IgD-negative memory B cell (primary cell): ENCODE measurements around the gene SPAAR. TPM values are rescaled to one million over a fixed set of nuclear protein-coding genes. Genes with fewer than 3 reads are reported as not detected.
"Not testable (repeated sequence)": the region's sequence is repeated elsewhere in the genome, so short reads cannot be mapped to it uniquely, and the experiment has no call there.

Experiments used
- H3K27ac Mint-ChIP-seq, 3 donors: one replicate each; pipeline ENCODE4 v1.8.0; 2020 to 2022; ENCODE audit warnings: mild to moderate bottlenecking in 3 of 3, mixed read lengths in 3 of 3, moderate library complexity in 1 of 3
- H3K27me3 Mint-ChIP-seq: one replicate; pipeline ENCODE4 v1.8.0; 2021; ENCODE audit warnings: mixed read lengths
- H3K36me3 Mint-ChIP-seq: one replicate; pipeline ENCODE4 v1.8.0; 2020; ENCODE audit warnings: mild to moderate bottlenecking, mixed read lengths
- H3K4me1 Mint-ChIP-seq, 3 donors: one replicate each; pipeline ENCODE4 v1.8.0; 2020 to 2022; ENCODE audit warnings: mixed read lengths in 3 of 3, mild to moderate bottlenecking in 1 of 3
- H3K4me3 Mint-ChIP-seq, 4 donors: one replicate each; pipeline ENCODE4 v1.8.0; 2020 to 2022; ENCODE audit warnings: mild to moderate bottlenecking in 4 of 4, mixed read lengths in 4 of 4, moderate library complexity in 3 of 4
- H3K9me3 Mint-ChIP-seq, 3 donors: one replicate each; pipeline ENCODE4 v1.8.0; 2020 to 2021; ENCODE audit warnings: mixed read lengths in 3 of 3, mild to moderate bottlenecking in 1 of 3
- polyA plus RNA-seq: library from polyadenylated mRNA; unstranded; fragments of 300-500 nt; fragmentation: Illumina TruSeq; gene quantifications from one replicate; pipeline ENCODE4 v1.2.3, GENCODE V29; 2021

The SPAAR gene
- polyA plus RNA-seq, 1 donor from 2014 or later, result not detected

GRCh38 chr9:35909687-35910612 lies 660 bp downstream of the SPAAR start:
- H3K27me3 Mint-ChIP-seq, result peaks cover 10% of the 10 kb centered on the region
- no peak overlapping the region for H3K27ac Mint-ChIP-seq
- peaks cover 5 to 7% (median 6%) of the 10 kb centered on the region in 3 donors for H3K4me1 Mint-ChIP-seq
- H3K9me3 Mint-ChIP-seq, result no peaks in the 10 kb centered on the region
- H3K36me3 Mint-ChIP-seq, result no peaks in the 10 kb centered on the region
- peak overlapping the region in 1 of 4 donors; percentile 73 for H3K4me3 Mint-ChIP-seq

- Mint-ChIP-seq H3K27ac (peak overlapping the region in 2 of 3 donors; percentile 29 to 54), H3K9me3 (no peaks in the 10 kb centered on the region), H3K36me3 (no peaks in the 10 kb centered on the region), H3K27me3 (peaks cover 10% of the 10 kb centered on the region), H3K4me3 (peak overlapping the region in 1 of 4 donors; percentile 30), H3K4me1 (peaks cover 5 to 7% (median 6%) of the 10 kb centered on the region in 3 donors)
Measured at GRCh38 chr9:35910613-35911359, 1.5 kb downstream of the SPAAR start.

GRCh38 chr9:35911690-35912089 lies 2.4 kb downstream of the SPAAR start:
- H3K36me3 Mint-ChIP-seq, result no peaks in the 10 kb centered on the region
- H3K27me3 Mint-ChIP-seq, result peaks cover 10% of the 10 kb centered on the region
- H3K9me3 Mint-ChIP-seq, result no peaks in the 10 kb centered on the region
- H3K4me3 Mint-ChIP-seq, result no peak overlapping the region
- H3K4me1 Mint-ChIP-seq, result peaks cover 5 to 7% (median 6%) of the 10 kb centered on the region in 3 donors
- H3K27ac Mint-ChIP-seq, result no peak overlapping the region

GRCh38 chr9:35912791-35913400 lies 3.6 kb downstream of the SPAAR start:
- Mint-ChIP-seq H3K4me3 (no peak overlapping the region), H3K27ac (no peak overlapping the region), H3K27me3 (peaks cover 8% of the 10 kb centered on the region), H3K4me1 (peaks cover 5 to 7% (median 6%) of the 10 kb centered on the region in 3 donors), H3K36me3 (no peaks in the 10 kb centered on the region), H3K9me3 (no peaks in the 10 kb centered on the region)

GRCh38 chr9:35913429-35913828 lies 4.1 kb downstream of the SPAAR start:
- H3K4me1 Mint-ChIP-seq, H3K4me3 Mint-ChIP-seq, H3K27me3 Mint-ChIP-seq, H3K27ac Mint-ChIP-seq, H3K36me3 Mint-ChIP-seq, H3K9me3 Mint-ChIP-seq: not testable (repeated sequence)

- H3K9me3 Mint-ChIP-seq, result no peaks in the 10 kb centered on the region
- H3K36me3 Mint-ChIP-seq, result no peaks in the 10 kb centered on the region
- no peak overlapping the region for H3K27ac Mint-ChIP-seq
- H3K4me1 Mint-ChIP-seq, result peaks cover 5 to 7% (median 6%) of the 10 kb centered on the region in 3 donors
- no peak overlapping the region for H3K4me3 Mint-ChIP-seq
- H3K27me3 Mint-ChIP-seq, result peaks cover 3% of the 10 kb centered on the region
Measured at GRCh38 chr9:35914301-35914807, 5.1 kb downstream of the SPAAR start.

GRCh38 chr9:35915681-35916294 lies 6.5 kb downstream of the SPAAR start:
- Mint-ChIP-seq H3K4me3 (no peak overlapping the region), H3K27ac (no peak overlapping the region), H3K9me3 (no peaks in the 10 kb centered on the region), H3K4me1 (peaks cover under 1 to 6% (median 4%) of the 10 kb centered on the region in 3 donors), H3K36me3 (no peaks in the 10 kb centered on the region), H3K27me3 (no peaks in the 10 kb centered on the region)

GRCh38 chr9:35917261-35917660 lies 8.0 kb downstream of the SPAAR start:
- Mint-ChIP-seq H3K4me1 (no peaks in the 10 kb centered on the region), H3K4me3 (no peak overlapping the region), H3K27ac (no peak overlapping the region), H3K27me3 (peaks cover under 1% of the 10 kb centered on the region), H3K36me3 (no peaks in the 10 kb centered on the region), H3K9me3 (no peaks in the 10 kb centered on the region)

- Mint-ChIP-seq H3K4me1 (no peaks in the 10 kb centered on the region), H3K27ac (no peak overlapping the region), H3K36me3 (no peaks in the 10 kb centered on the region), H3K9me3 (no peaks in the 10 kb centered on the region), H3K4me3 (no peak overlapping the region), H3K27me3 (peaks cover 5% of the 10 kb centered on the region)
Measured at GRCh38 chr9:35918780-35919179, 9.5 kb downstream of the SPAAR start.

- H3K36me3 Mint-ChIP-seq, result no peaks in the 10 kb centered on the region
- H3K27ac Mint-ChIP-seq, result no peak overlapping the region
- H3K27me3 Mint-ChIP-seq, result peaks cover 5% of the 10 kb centered on the region
- no peaks in the 10 kb centered on the region for H3K9me3 Mint-ChIP-seq
- H3K4me1 Mint-ChIP-seq, result no peaks in the 10 kb centered on the region
- no peak overlapping the region for H3K4me3 Mint-ChIP-seq
Measured at GRCh38 chr9:35919212-35920008, 10.1 kb downstream of the SPAAR start.

GRCh38 chr9:35920051-35920620 lies 10.8 kb downstream of the SPAAR start:
- H3K4me1 Mint-ChIP-seq, result no peaks in the 10 kb centered on the region
- no peak overlapping the region for H3K27ac Mint-ChIP-seq
- H3K27me3 Mint-ChIP-seq, result peaks cover 7% of the 10 kb centered on the region
- no peaks in the 10 kb centered on the region for H3K9me3 Mint-ChIP-seq
- H3K36me3 Mint-ChIP-seq, result no peaks in the 10 kb centered on the region
- no peak overlapping the region for H3K4me3 Mint-ChIP-seq

- no peaks in the 10 kb centered on the region for H3K9me3 Mint-ChIP-seq
- no peak overlapping the region for H3K4me3 Mint-ChIP-seq
- H3K36me3 Mint-ChIP-seq, result no peaks in the 10 kb centered on the region
- H3K27ac Mint-ChIP-seq, result no peak overlapping the region
- H3K4me1 Mint-ChIP-seq, result no peaks in the 10 kb centered on the region
- H3K27me3 Mint-ChIP-seq, result peaks cover 15% of the 10 kb centered on the region
Measured at GRCh38 chr9:35923598-35923926, 14.3 kb downstream of the SPAAR start.

GRCh38 chr9:35923927-35924763 lies 14.9 kb downstream of the SPAAR start:
- peaks cover 15% of the 10 kb centered on the region for H3K27me3 Mint-ChIP-seq
- no peak overlapping the region for H3K27ac Mint-ChIP-seq
- H3K36me3 Mint-ChIP-seq, result no peaks in the 10 kb centered on the region
- H3K4me3 Mint-ChIP-seq, result no peak overlapping the region
- no peaks in the 10 kb centered on the region for H3K9me3 Mint-ChIP-seq
- H3K4me1 Mint-ChIP-seq, result no peaks in the 10 kb centered on the region
